ENCODE data around the gene PATZ1. TPM values are rescaled to one million over a fixed set of nuclear protein-coding genes. Genes with fewer than 3 reads are reported as not detected.

PATZ1 gene
- polyA plus RNA-seq, 1 of the 3 experiments (the other 2 are of a cell fraction) = 21.8 TPM

GRCh38 chr22:31343235-31344191 is 2.6 kb downstream of the PATZ1 start:
- H3F3A ChIP-seq (replicated peaks; ENCODE audit: insufficient read depth) = peaks cover 3% of the 10 kb centered on the region
- peak overlapping the region; percentile 92 for H3K4me2 ChIP-seq
- H3K9me3 ChIP-seq = no peaks in the 10 kb centered on the region
- H3K36me3 ChIP-seq (replicated peaks in 1 of 2; ENCODE audit: control insufficient read depth in 1 of 2, insufficient read depth in 2 of 2, low read length in 1 of 2) = peaks cover 35 to 50% of the 10 kb centered on the region in 2 experiments
- peaks cover 19 to 64% of the 10 kb centered on the region in 2 experiments for H3K4me1 ChIP-seq (ENCODE audit: control insufficient read depth in 1 of 2, insufficient read depth in 2 of 2, low read depth in 1 of 2, low read length in 1 of 2)
- TF ChIP-seq FOXJ3 (CRISPR knock-in tag; IDR thresholded peaks at IDR 0.05) (no peak), TCF12 (IDR thresholded peaks at IDR 0.05) (no peak), POLR2AphosphoS5 (IDR thresholded peaks at IDR 0.05; ENCODE audit: low read depth, low read length) (no peak), NFIC (IDR thresholded peaks at IDR 0.05; ENCODE audit: borderline replicate concordance) (no peak), REST (IDR thresholded peaks at IDR 0.05; ENCODE audit: low read depth, low read length) (no peak)
- POLR2A ChIA-PET = interaction anchor here (0.7 to 3.4 kb wide), 3 partner anchors 9 to 95 kb away, joined by 3 to 15 read pairs (median 3); partner anchors contain the start of gene DRG1
- no peak overlapping the region for H2AFZ ChIP-seq (ENCODE audit: low read depth)
- H3K9ac ChIP-seq = peak overlapping the region; percentile 26; the same call in 1 of the 2 replicates
- WGBS (ENCODE audit: low lambda C conversion rate) = 31% methylated on average over 17 of the region's 18 CpGs
- CTCF ChIA-PET = interaction anchor here (1.0 to 1.8 kb wide), 3 partner anchors 8 to 71 kb away, joined by 3 to 8 read pairs (median 5); no protein-coding TSS in a partner anchor
- H3K27ac ChIP-seq (ENCODE audit: low read depth in 2 of 2, low read length in 1 of 2) = peak overlapping the region in 1 of 2 experiments; percentile 60; a peak in 3 of 4 replicates
- peak; percentile 67 for DNase-seq
- peaks cover 70% of the 10 kb centered on the region for H4K20me1 ChIP-seq (ENCODE audit: insufficient read depth)
- H3K79me2 ChIP-seq (ENCODE audit: insufficient read depth) = peaks cover 68% of the 10 kb centered on the region
- H3K4me3 ChIP-seq (ENCODE audit: low read depth in 2 of 2, low read length in 1 of 2) = peak overlapping the region; percentile 64 to 70
- no peaks in the 10 kb centered on the region for H3K9me2 ChIP-seq
- H3K27me3 ChIP-seq (ENCODE audit: insufficient read depth) = no peaks in the 10 kb centered on the region

- H3F3A ChIP-seq (replicated peaks; ENCODE audit: insufficient read depth) = peaks cover 3% of the 10 kb centered on the region
- peaks cover 19 to 61% of the 10 kb centered on the region in 2 experiments for H3K4me1 ChIP-seq (ENCODE audit: control insufficient read depth in 1 of 2, insufficient read depth in 2 of 2, low read depth in 1 of 2, low read length in 1 of 2)
- H3K4me3 ChIP-seq (ENCODE audit: low read depth in 2 of 2, low read length in 1 of 2) = peak overlapping the region; percentile 64 to 70; a peak in 3 of 4 replicates
- no peak overlapping the region for H3K9ac ChIP-seq
- POLR2A ChIA-PET = interaction anchor here (3.4 kb wide), 1 partner anchor 57 kb away, joined by 15 read pairs; the partner anchor contains the start of gene DRG1
- H3K9me3 ChIP-seq = no peaks in the 10 kb centered on the region
- H3K79me2 ChIP-seq (ENCODE audit: insufficient read depth) = peaks cover 69% of the 10 kb centered on the region
- H3K4me2 ChIP-seq = peak overlapping the region; percentile 92
- DNase-seq = no peak
- CTCF ChIA-PET = interaction anchor here (1.2 kb wide), 1 partner anchor 29 kb away, joined by 8 read pairs; no protein-coding TSS in a partner anchor
- 82% methylated on average over 13 of the region's 16 CpGs for WGBS (ENCODE audit: low lambda C conversion rate)
- H3K36me3 ChIP-seq (replicated peaks in 1 of 2; ENCODE audit: control insufficient read depth in 1 of 2, insufficient read depth in 2 of 2, low read length in 1 of 2) = peaks cover 40 to 59% of the 10 kb centered on the region in 2 experiments
- no peak for TF ChIP-seq ELF1 (IDR thresholded peaks at IDR 0.05)
- TF ChIP-seq CHD2 (IDR thresholded peaks at IDR 0.05; ENCODE audit: low read length, partially characterized antibody) = no peak
- TF ChIP-seq TEAD4 (IDR thresholded peaks at IDR 0.05; ENCODE audit: borderline replicate concordance, insufficient read depth) = no peak
- no peaks in the 10 kb centered on the region for H3K9me2 ChIP-seq
- no peaks in the 10 kb centered on the region for H3K27me3 ChIP-seq (ENCODE audit: insufficient read depth)
- no peak overlapping the region; a peak in 1 of 4 replicates for H3K27ac ChIP-seq (ENCODE audit: low read depth in 2 of 2, low read length in 1 of 2)
- H4K20me1 ChIP-seq (ENCODE audit: insufficient read depth) = peaks cover 76% of the 10 kb centered on the region
- H2AFZ ChIP-seq (ENCODE audit: low read depth) = no peak overlapping the region
Measured at GRCh38 chr22:31342389-31343140, 3.6 kb downstream of the PATZ1 start.

Measured in SK-N-SH (cell line).